ENCODE measurements around the gene CRADD. TPM values are rescaled to one million over a fixed set of nuclear protein-coding genes. Genes with fewer than 3 reads are reported as not detected.
"Not testable (repeated sequence)": the region's sequence is repeated elsewhere in the genome, so short reads cannot be mapped to it uniquely, and the experiment has no call there.

The CRADD gene
- total RNA-seq, 1 donor from 2014 or later = 41.2 TPM

DNA sequence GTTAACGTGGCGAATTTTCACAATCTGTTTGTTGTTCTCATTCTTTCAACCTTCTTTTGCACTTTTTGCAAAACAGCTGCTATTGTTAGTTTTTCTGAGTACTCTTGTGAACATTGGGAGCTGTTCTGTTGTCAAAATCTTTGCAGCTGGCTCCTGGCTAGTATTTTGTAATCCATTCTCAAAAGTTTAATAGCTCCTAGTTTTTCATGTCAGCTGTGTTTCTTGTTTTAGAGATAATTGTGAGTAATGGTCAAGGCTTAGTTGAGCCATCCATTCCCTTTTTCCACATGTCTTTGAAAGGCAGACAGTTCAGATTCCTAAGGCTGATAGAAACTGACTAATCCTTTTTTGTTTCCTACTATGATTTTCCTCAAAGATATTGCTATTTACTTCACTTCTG lies 39.1 kb upstream of the CRADD start:
- Mint-ChIP-seq H3K36me3 (no peaks in the 10 kb centered on the region), H3K27ac (no peak overlapping the region), H3K9me3 (peaks cover 3% of the 10 kb centered on the region), H3K4me1 (peaks cover 17% of the 10 kb centered on the region), H3K27me3 (ENCODE audit: insufficient read depth, low read depth) (peaks cover 3% of the 10 kb centered on the region), H3K4me3 (no peak overlapping the region)
- H3K9ac ChIP-seq = no peak overlapping the region
- no peak overlapping the region for H3K27ac ChIP-seq
- H3K36me3 ChIP-seq = no peaks in the 10 kb centered on the region
- no peaks in the 10 kb centered on the region for H3K27me3 ChIP-seq
- no peaks in the 10 kb centered on the region for H3K79me2 ChIP-seq (ENCODE audit: low read depth)
- no peaks in the 10 kb centered on the region for H3F3A ChIP-seq (ENCODE audit: low read depth)
- no peak overlapping the region for H3K4me3 ChIP-seq
- H3K4me2 ChIP-seq = no peak overlapping the region
- H4K20me1 ChIP-seq (ENCODE audit: low read depth) = no peaks in the 10 kb centered on the region
- no peaks in the 10 kb centered on the region for H3K4me1 ChIP-seq
- DNase-seq (ENCODE audit: low spot score) = no peak
- TF ChIP-seq, protein P1, sequence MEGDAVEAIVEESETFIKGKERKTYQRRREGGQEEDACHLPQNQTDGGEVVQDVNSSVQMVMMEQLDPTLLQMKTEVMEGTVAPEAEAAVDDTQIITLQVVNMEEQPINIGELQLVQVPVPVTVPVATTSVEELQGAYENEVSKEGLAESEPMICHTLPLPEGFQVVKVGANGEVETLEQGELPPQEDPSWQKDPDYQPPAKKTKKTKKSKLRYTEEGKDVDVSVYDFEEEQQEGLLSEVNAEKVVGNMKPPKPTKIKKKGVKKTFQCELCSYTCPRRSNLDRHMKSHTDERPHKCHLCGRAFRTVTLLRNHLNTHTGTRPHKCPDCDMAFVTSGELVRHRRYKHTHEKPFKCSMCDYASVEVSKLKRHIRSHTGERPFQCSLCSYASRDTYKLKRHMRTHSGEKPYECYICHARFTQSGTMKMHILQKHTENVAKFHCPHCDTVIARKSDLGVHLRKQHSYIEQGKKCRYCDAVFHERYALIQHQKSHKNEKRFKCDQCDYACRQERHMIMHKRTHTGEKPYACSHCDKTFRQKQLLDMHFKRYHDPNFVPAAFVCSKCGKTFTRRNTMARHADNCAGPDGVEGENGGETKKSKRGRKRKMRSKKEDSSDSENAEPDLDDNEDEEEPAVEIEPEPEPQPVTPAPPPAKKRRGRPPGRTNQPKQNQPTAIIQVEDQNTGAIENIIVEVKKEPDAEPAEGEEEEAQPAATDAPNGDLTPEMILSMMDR (IDR thresholded peaks at IDR 0.05) = no peak
- no peak for TF ChIP-seq EZH2 (IDR thresholded peaks at IDR 0.05)
- no peak for TF ChIP-seq EZH2phosphoT487 (IDR thresholded peaks at IDR 0.05)
- no peaks in the 10 kb centered on the region for H3K9me3 ChIP-seq (ENCODE audit: low read depth)
- H2AFZ ChIP-seq (replicated peaks) = no peak overlapping the region

DNA sequence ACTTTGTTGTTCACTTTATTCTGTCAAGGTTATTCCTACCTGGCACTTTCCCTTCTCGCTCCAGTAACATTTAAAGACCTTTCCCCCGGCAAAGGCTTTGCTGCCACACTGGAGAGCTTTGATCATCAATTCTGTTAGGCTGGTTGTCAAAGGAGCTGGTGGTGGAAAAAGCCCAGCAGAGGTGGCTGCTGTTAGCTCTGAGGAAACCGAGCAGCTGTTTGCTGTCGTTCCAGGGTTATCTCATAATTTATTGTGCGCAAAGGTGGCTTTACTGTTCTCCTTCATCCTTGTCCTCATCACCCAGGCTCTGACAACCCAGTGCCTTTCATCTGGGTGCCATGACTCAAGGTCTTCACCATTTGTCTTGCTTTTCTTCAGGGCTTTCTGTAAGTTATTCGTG lies 38.2 kb upstream of the CRADD start:
- H4K20me1 ChIP-seq (ENCODE audit: low read depth) = no peaks in the 10 kb centered on the region
- Mint-ChIP-seq H3K36me3 (no peaks in the 10 kb centered on the region), H3K9me3 (no peaks in the 10 kb centered on the region), H3K27me3 (ENCODE audit: insufficient read depth, low read depth) (peaks cover 6% of the 10 kb centered on the region), H3K27ac (no peak overlapping the region), H3K4me1 (peaks cover 17% of the 10 kb centered on the region), H3K4me3 (no peak overlapping the region)
- no peaks in the 10 kb centered on the region for H3K9me3 ChIP-seq (ENCODE audit: low read depth)
- TF ChIP-seq, protein P1 (IDR thresholded peaks at IDR 0.05) = no peak
- TF ChIP-seq EZH2phosphoT487 (IDR thresholded peaks at IDR 0.05) (no peak), EZH2 (IDR thresholded peaks at IDR 0.05) (no peak)
- H3K9ac ChIP-seq = no peak overlapping the region
- no peak overlapping the region for H3K27ac ChIP-seq
- no peak overlapping the region for H3K4me2 ChIP-seq
- H3K4me1 ChIP-seq = no peaks in the 10 kb centered on the region
- no peak overlapping the region for H3K4me3 ChIP-seq
- H3F3A ChIP-seq (ENCODE audit: low read depth) = no peaks in the 10 kb centered on the region
- no peak overlapping the region for H2AFZ ChIP-seq (replicated peaks)
- DNase-seq (ENCODE audit: low spot score) = no peak
- no peaks in the 10 kb centered on the region for H3K79me2 ChIP-seq (ENCODE audit: low read depth)
- no peaks in the 10 kb centered on the region for H3K36me3 ChIP-seq
- no peaks in the 10 kb centered on the region for H3K27me3 ChIP-seq

DNA sequence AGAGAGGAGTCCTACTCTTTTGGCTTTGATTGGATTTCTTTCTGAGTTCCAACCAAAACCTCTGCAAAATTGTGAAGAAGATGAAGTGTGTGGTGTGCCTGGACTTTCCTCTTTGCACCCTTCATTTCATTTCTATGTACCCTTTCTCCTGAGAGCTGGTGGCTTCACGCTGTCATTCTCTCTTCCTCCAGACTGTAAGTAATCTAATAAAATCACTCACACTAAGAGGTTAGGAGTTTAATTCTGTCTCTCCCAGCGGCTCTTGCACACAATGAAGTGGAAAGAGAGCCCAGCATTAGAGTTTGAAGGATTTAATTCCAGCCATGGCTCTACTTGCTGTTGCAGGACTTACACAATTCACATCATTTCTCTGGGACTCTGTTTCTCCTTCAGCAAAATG lies 37.8 kb upstream of the CRADD start:
- DNase-seq (ENCODE audit: low spot score) = no peak
- no peaks in the 10 kb centered on the region for H3K9me3 Mint-ChIP-seq
- TF ChIP-seq, protein P1 (IDR thresholded peaks at IDR 0.05) = no peak
- TF ChIP-seq EZH2phosphoT487 (IDR thresholded peaks at IDR 0.05) (no peak), EZH2 (IDR thresholded peaks at IDR 0.05) (no peak)
- no peak overlapping the region for H3K4me2 ChIP-seq
- no peaks in the 10 kb centered on the region for H3F3A ChIP-seq (ENCODE audit: low read depth)
- no peak overlapping the region for H2AFZ ChIP-seq (replicated peaks)
- H3K9ac ChIP-seq = no peak overlapping the region
- no peak overlapping the region for H3K27ac ChIP-seq
- no peak overlapping the region for H3K27ac Mint-ChIP-seq
- no peaks in the 10 kb centered on the region for H3K79me2 ChIP-seq (ENCODE audit: low read depth)
- H3K4me3 ChIP-seq = no peak overlapping the region
- no peaks in the 10 kb centered on the region for H3K9me3 ChIP-seq (ENCODE audit: low read depth)
- H3K4me3 Mint-ChIP-seq = no peak overlapping the region
- no peaks in the 10 kb centered on the region for H3K27me3 ChIP-seq
- H3K27me3 Mint-ChIP-seq (ENCODE audit: insufficient read depth, low read depth) = peaks cover 9% of the 10 kb centered on the region
- no peaks in the 10 kb centered on the region for H3K36me3 Mint-ChIP-seq
- H3K4me1 ChIP-seq = no peaks in the 10 kb centered on the region
- H3K4me1 Mint-ChIP-seq = peaks cover 17% of the 10 kb centered on the region
- H3K36me3 ChIP-seq = no peaks in the 10 kb centered on the region
- H4K20me1 ChIP-seq (ENCODE audit: low read depth) = no peaks in the 10 kb centered on the region

DNA sequence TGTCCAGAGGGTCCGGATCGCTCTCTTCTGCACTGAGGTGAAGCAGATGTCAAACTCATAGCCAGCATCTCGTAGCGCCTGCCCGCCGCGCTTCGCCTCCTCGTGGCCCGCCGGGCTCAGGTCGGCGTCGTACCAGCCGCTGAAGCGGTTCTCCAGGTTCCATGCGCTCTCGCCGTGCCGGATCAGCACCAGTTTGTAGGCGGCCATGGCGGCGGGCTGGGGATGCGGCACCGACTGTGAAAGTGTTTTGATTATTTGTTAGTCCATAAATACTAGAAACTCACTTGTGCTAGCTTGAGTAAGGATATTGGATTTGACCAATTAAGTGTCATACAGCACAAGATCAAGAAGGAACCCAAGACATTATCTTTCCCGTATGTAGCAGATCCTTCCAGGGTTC lies 35.8 kb upstream of the CRADD start:
- H3K4me1 ChIP-seq; H3F3A ChIP-seq (ENCODE audit: low read depth); H3K27ac ChIP-seq; H3K27ac Mint-ChIP-seq; H4K20me1 ChIP-seq (ENCODE audit: low read depth); H3K4me3 ChIP-seq; H3K27me3 Mint-ChIP-seq (ENCODE audit: insufficient read depth, low read depth); H3K9ac ChIP-seq; H3K36me3 ChIP-seq; H3K9me3 Mint-ChIP-seq; H3K4me2 ChIP-seq; DNase-seq (ENCODE audit: low spot score); H3K9me3 ChIP-seq (ENCODE audit: low read depth); H3K4me3 Mint-ChIP-seq; H3K36me3 Mint-ChIP-seq; H3K79me2 ChIP-seq (ENCODE audit: low read depth); H3K27me3 ChIP-seq; H2AFZ ChIP-seq (replicated peaks): not testable (repeated sequence)
- H3K4me1 Mint-ChIP-seq = peaks cover 17% of the 10 kb centered on the region
